IPS-18c (cell line): Measurements from ENCODE around the gene PDK1.

Source experiments
- H3K4me3 ChIP-seq: 2 replicates; pipeline ENCODE4 v1.7.0; 2013; ENCODE audit warnings: low read depth, mild to moderate bottlenecking, low read length, moderate library complexity; ENCODE audit not compliant: insufficient read depth
- H3K9me3 ChIP-seq: one replicate; pipeline ENCODE4 v1.6.1; 2013; ENCODE audit warnings: mild to moderate bottlenecking, low read length, moderate library complexity; ENCODE audit not compliant: control insufficient read depth, insufficient read depth

The PDK1 gene

DNA sequence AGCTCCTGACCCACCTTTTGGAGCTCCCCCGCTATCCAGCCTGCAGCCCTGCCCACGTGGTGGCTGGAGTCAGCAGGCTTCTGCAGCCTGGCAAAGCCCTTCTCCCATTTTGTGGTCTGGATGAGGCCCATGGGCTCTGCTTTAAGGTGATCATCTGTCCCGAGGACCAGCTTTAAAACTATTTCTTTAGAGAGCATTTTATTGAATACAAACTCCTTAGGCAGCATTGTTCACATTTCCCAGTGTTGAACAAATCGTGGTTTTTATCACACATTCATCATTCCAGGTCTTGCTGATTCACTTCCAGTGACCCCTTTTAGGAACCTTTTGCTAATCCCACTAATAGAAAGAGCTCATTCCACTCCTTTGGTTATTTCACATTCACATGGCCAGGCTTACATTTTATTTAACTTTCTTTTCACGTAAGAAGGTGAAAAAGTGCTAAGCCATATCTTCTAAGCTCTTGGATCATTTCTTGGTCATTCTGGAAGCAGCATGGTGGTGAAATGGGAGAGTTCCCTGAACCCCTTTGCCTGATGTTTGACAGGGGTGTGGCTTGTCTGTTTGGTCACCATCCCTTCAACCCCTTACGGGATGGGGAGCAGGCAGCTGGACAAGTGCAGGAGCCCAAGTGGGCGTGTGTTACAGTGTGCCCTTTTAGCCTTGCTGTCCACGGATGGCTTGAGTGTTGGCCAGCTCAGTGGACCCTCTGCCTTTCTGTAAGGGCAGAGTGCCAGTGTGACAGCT lies 99.4 kb downstream of the PDK1 start:
- H3K4me3 ChIP-seq: no peak overlapping the region

DNA sequence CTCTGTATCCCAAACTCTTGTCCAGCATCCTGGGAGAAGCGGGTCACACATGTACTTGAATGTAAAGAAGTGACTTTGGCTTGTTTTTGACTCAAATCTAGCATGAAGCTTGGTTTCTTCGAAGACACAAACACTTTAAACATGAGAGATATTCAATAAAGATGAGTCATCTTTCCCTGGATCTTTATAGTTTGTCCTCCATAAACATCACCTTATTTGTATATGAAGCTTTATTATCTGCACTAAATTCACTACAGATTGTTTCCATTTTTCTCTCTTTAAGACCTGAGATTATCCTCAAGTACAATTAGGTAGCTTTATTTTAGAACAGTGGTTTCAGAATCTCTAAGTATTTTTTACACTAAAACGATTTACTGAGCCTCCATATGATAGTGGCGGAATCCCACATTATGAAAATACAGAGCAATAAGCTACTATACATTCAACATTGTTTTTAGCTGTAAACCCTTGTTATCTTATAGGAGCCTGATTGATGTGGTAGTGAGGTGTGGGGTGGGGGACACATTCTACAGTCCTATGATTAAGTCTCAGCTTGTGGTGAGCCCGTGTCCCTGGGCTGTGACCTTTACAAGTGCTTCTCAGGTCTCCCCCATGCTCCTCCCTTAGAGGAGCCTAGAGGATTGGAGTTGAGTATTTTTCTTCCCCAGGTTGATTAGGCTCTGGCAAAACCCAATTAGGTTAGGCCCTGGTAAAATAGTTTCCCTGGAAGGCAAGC lies 100.1 kb downstream of the PDK1 start:
- Histone ChIP-seq H3K4me3 (no peak overlapping the region), H3K9me3 (peaks cover 2% of the 10 kb centered on the region)

More for the DNA sequence above, 99.4 kb downstream of the PDK1 start:
- peaks cover 2% of the 10 kb centered on the region for H3K9me3 ChIP-seq
